ENCODE results near the gene PPID. TPM values are rescaled to one million over a fixed set of nuclear protein-coding genes. Genes with fewer than 3 reads are reported as not detected.

PPID gene
- total RNA-seq, 4 donors from 2014 or later: 10.6 to 24.1 (median 17.9) TPM

GRCh38 chr4:158741326-158742021 is 18.3 kb upstream of the PPID start:
- TF ChIP-seq POLR2A (IDR thresholded peaks at IDR 0.05) (no peak), CTCF (IDR thresholded peaks at IDR 0.05) (no peak)
- H3K4me3 ChIP-seq (ENCODE audit: low read depth, poor library complexity, severe bottlenecking): no peak overlapping the region
- 57 to 63% methylated on average over 3 of the region's 3 CpGs for WGBS, 2 donors
- intact Hi-C loops (cut with DNase I; ENCODE audit: low total_unique reads): no loop called here
- no peak for DNase-seq (ENCODE audit: low spot score in 2 of 2)

GRCh38 chr4:158739600-158739999 is 16.4 kb upstream of the PPID start:
- 87 to 93% methylated on average over 2 of the region's 2 CpGs for WGBS, 2 donors

GRCh38 chr4:158738866-158739265 is 15.7 kb upstream of the PPID start:
- 92 to 94% methylated on average over 2 of the region's 2 CpGs for WGBS, 2 donors
- no peak overlapping the region for H3K4me3 ChIP-seq (ENCODE audit: low read depth, poor library complexity, severe bottlenecking)
- intact Hi-C loops (cut with DNase I; ENCODE audit: low total_unique reads): no loop called here
- no peak for TF ChIP-seq POLR2A (IDR thresholded peaks at IDR 0.05)
- TF ChIP-seq CTCF (IDR thresholded peaks at IDR 0.05): no peak
- no peak for DNase-seq (ENCODE audit: low spot score in 2 of 2)

More at GRCh38 chr4:158739600-158739999, 16.4 kb upstream of the PPID start:
- DNase-seq (ENCODE audit: low spot score in 2 of 2): no peak
- intact Hi-C loops (cut with DNase I; ENCODE audit: low total_unique reads): no loop called here
- TF ChIP-seq POLR2A (IDR thresholded peaks at IDR 0.05) (no peak), CTCF (IDR thresholded peaks at IDR 0.05) (no peak)
- H3K4me3 ChIP-seq (ENCODE audit: low read depth, poor library complexity, severe bottlenecking): no peak overlapping the region

GRCh38 chr4:158729716-158730559 is 6.7 kb upstream of the PPID start:
- 19 to 21% methylated on average over 5 of the region's 5 CpGs for WGBS, 2 donors
- TF ChIP-seq POLR2A (IDR thresholded peaks at IDR 0.05) (no peak), CTCF (IDR thresholded peaks at IDR 0.05) (peak in 2 of 3 donors; percentile 77 to 84)
- DNase-seq (ENCODE audit: low spot score in 2 of 2): peak; percentile 63 to 90
- intact Hi-C loops (cut with DNase I; ENCODE audit: low total_unique reads): loop anchor here (5.0 to 10.0 kb wide), 2 partner anchors 117 to 445 kb away; no protein-coding TSS in a partner anchor
- no peak overlapping the region for H3K4me3 ChIP-seq (ENCODE audit: low read depth, poor library complexity, severe bottlenecking)

GRCh38 chr4:158728236-158728635 is 5.0 kb upstream of the PPID start:
- TF ChIP-seq POLR2A (IDR thresholded peaks at IDR 0.05) (no peak), CTCF (IDR thresholded peaks at IDR 0.05) (no peak)
- H3K4me3 ChIP-seq (ENCODE audit: low read depth, poor library complexity, severe bottlenecking): no peak overlapping the region
- intact Hi-C loops (cut with DNase I; ENCODE audit: low total_unique reads): loop anchor here (10.0 kb wide), 1 partner anchor 447 kb away; no protein-coding TSS in a partner anchor
- WGBS, 2 donors: 63 to 83% methylated on average over 1 of the region's 1 CpG
- no peak for DNase-seq (ENCODE audit: low spot score in 2 of 2)

All from lower leg skin (tissue), 4 donors.